HepG2 (cell line): Measurements from ENCODE around the gene HOXC9.

Experiments used
- CHD2 ChIP-seq: IDR thresholded peaks from 2 replicates; pipeline ENCODE4 v1.6.1; 2011; ENCODE audit warnings: low read depth, low read length, improper control_type of control experiment
- CREM ChIP-seq, 2 experiments: sonication (generic) in 1 of 2; formaldehyde crosslinking in 1 of 2; IDR thresholded peaks; 2 replicates each; pipeline versions ENCODE4 v1.4.0 to v1.6.1; 2016 to 2020; ENCODE audit warnings: antibody characterized with exemption in 1 of 2, mild to moderate bottlenecking in 1 of 2, missing genetic modification reagents in 1 of 2
- CTCF ChIP-seq: sonication (generic); formaldehyde crosslinking; IDR thresholded peaks from 2 replicates; pipeline ENCODE4 v1.5.0; 2020; ENCODE audit warnings: mild to moderate bottlenecking, missing genetic modification reagents, moderate library complexity
- EP300 ChIP-seq, 3 experiments: sonication (generic) in 1 of 3; formaldehyde crosslinking in 1 of 3; IDR thresholded peaks; 2 replicates each; pipeline versions ENCODE4 v1.5.1 to v1.6.1; 2011 to 2020; ENCODE audit warnings: low read depth in 2 of 3, low read length in 2 of 3, borderline replicate concordance in 1 of 3, improper control_type of control experiment in 1 of 3, mild to moderate bottlenecking in 1 of 3, missing genetic modification reagents in 1 of 3, moderate library complexity in 1 of 3
- ESRRA ChIP-seq: sonication (generic); formaldehyde crosslinking; IDR thresholded peaks from 2 replicates; pipeline ENCODE4 v1.5.1; 2020; ENCODE audit warnings: mild to moderate bottlenecking, low read depth, missing genetic modification reagents
- GATAD2A ChIP-seq: IDR thresholded peaks from 2 replicates; pipeline ENCODE4 v1.6.1; 2016
- MTA3 ChIP-seq: sonication (generic); formaldehyde crosslinking; IDR thresholded peaks from 2 replicates; pipeline ENCODE4 v1.4.0; 2020; ENCODE audit warnings: missing genetic modification reagents
- POLR2A ChIP-seq, 2 experiments: IDR thresholded peaks; 2 replicates each; pipeline ENCODE4 v1.6.1; 2011; ENCODE audit warnings: low read depth in 2 of 2, low read length in 2 of 2, mild to moderate bottlenecking in 1 of 2, moderate library complexity in 1 of 2; ENCODE audit not compliant: insufficient read depth in 1 of 2
- STAG1 ChIP-seq: sonication (generic); formaldehyde crosslinking; IDR thresholded peaks from 2 replicates; pipeline ENCODE4 v1.4.0; 2020; ENCODE audit warnings: missing genetic modification reagents
- STAT6 ChIP-seq: sonication (generic); formaldehyde crosslinking; IDR thresholded peaks from 2 replicates; pipeline ENCODE4 v1.4.0; 2020; ENCODE audit warnings: missing genetic modification reagents, mild to moderate bottlenecking, borderline replicate concordance
- ZNF33A ChIP-seq: sonication (generic); formaldehyde crosslinking; IDR thresholded peaks from 2 replicates; pipeline ENCODE4 v1.5.1; 2020; ENCODE audit warnings: missing genetic modification reagents, mild to moderate bottlenecking, moderate library complexity, borderline replicate concordance
- ZSCAN29 ChIP-seq: sonication (generic); formaldehyde crosslinking; conservative IDR thresholded peaks from 2 replicates; pipeline ENCODE4 v1.4.0; 2020; ENCODE audit warnings: mild to moderate bottlenecking, missing genetic modification reagents
- TF ChIP-seq, protein P1 (sequence below): sonication (generic); formaldehyde crosslinking; IDR thresholded peaks from 2 replicates; pipeline ENCODE4 v1.4.0; 2020; ENCODE audit warnings: missing genetic modification reagents
- TF ChIP-seq, protein P2 (sequence below), 2 experiments: sonication (generic) in 1 of 2; formaldehyde crosslinking in 1 of 2; IDR thresholded peaks; 2 replicates each; pipeline versions ENCODE4 v1.5.1 to v1.6.1; 2011 to 2020; ENCODE audit warnings: borderline replicate concordance in 1 of 2, low read depth in 1 of 2, low read length in 1 of 2, mild to moderate bottlenecking in 1 of 2, missing genetic modification reagents in 1 of 2, moderate library complexity in 1 of 2

GRCh38 chr12:54034785-54035310, 34.9 kb downstream of the HOXC9 start:
- no peak for TF ChIP-seq ESRRA (CRISPR knock-in tag)
- no peak for TF ChIP-seq ZNF33A (CRISPR knock-in tag)
- TF ChIP-seq CTCF (CRISPR knock-in tag): no peak
- no peak for TF ChIP-seq MTA3 (CRISPR knock-in tag)
- TF ChIP-seq POLR2A (IDR thresholded peaks at IDR 0.05; ENCODE audit: insufficient read depth in 1 of 2, low read depth in 2 of 2, low read length in 2 of 2): no peak
- TF ChIP-seq CREM (IDR thresholded peaks at IDR 0.05): no peak
- no peak for TF ChIP-seq CREM (CRISPR knock-in tag; IDR thresholded peaks at IDR 0.05)
- no peak for TF ChIP-seq CHD2
- TF ChIP-seq GATAD2A (CRISPR knock-in tag): no peak
- no peak for TF ChIP-seq ZSCAN29 (CRISPR knock-in tag)
- TF ChIP-seq, protein P1, sequence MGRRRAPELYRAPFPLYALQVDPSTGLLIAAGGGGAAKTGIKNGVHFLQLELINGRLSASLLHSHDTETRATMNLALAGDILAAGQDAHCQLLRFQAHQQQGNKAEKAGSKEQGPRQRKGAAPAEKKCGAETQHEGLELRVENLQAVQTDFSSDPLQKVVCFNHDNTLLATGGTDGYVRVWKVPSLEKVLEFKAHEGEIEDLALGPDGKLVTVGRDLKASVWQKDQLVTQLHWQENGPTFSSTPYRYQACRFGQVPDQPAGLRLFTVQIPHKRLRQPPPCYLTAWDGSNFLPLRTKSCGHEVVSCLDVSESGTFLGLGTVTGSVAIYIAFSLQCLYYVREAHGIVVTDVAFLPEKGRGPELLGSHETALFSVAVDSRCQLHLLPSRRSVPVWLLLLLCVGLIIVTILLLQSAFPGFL (CRISPR knock-in tag): no peak
- TF ChIP-seq STAG1 (CRISPR knock-in tag): no peak
- TF ChIP-seq, protein P2, sequence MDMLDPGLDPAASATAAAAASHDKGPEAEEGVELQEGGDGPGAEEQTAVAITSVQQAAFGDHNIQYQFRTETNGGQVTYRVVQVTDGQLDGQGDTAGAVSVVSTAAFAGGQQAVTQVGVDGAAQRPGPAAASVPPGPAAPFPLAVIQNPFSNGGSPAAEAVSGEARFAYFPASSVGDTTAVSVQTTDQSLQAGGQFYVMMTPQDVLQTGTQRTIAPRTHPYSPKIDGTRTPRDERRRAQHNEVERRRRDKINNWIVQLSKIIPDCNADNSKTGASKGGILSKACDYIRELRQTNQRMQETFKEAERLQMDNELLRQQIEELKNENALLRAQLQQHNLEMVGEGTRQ (IDR thresholded peaks at IDR 0.05; ENCODE audit: low read depth, low read length): no peak
- TF ChIP-seq, protein P2 (CRISPR knock-in tag; IDR thresholded peaks at IDR 0.05; ENCODE audit: borderline replicate concordance): no peak
- no peak for TF ChIP-seq EP300 (IDR thresholded peaks at IDR 0.05; ENCODE audit: low read depth in 2 of 2, low read length in 2 of 2)
- TF ChIP-seq EP300 (CRISPR knock-in tag; IDR thresholded peaks at IDR 0.05; ENCODE audit: borderline replicate concordance): no peak
- no peak for TF ChIP-seq STAT6 (CRISPR knock-in tag)
